Suppressor macrophage (primary cell): ENCODE measurements around the gene RRM2.
A peak's percentile ranks its signal among the peaks of the same experiment; 100 is the strongest.

Experiments used
- DNase-seq, 4 experiments: peaks; one replicate each; pipeline ENCODE4 v3.0.0-alpha.2; 2020 to 2022
- total RNA-seq, 17 experiments: gene quantifications; one replicate each; lab custom pipeline; 2026; ENCODE audit warnings: mixed read lengths in 6 of 17, inconsistent platforms in 3 of 17; lab: John Stamatoyannopoulos, UW

Gene RRM2
- total RNA-seq = 18.4 to 240 (median 84.5) reads per million in 17 experiments

- peak; percentile 93 to 96 (median 94) for DNase-seq
These were observed at the start of gene RRM2 for GRCh38 chr2:10122500-10123280. RRM2 (plus strand) TSS chr2:10122739; CDS start chr2:10122799, 60 bp downstream.

GRCh38 chr2:10073706-10074105, 48.8 kb upstream of the RRM2 start:
- no peak for DNase-seq

- DNase-seq = no peak
These were observed 47.4 kb upstream of the RRM2 start for GRCh38 chr2:10075101-10075500.

- peak in 1 of 4 experiments; percentile 19 for DNase-seq
These were observed 46.8 kb upstream of the RRM2 start for GRCh38 chr2:10075571-10076209.

- DNase-seq = no peak
These were observed 46.0 kb upstream of the RRM2 start for GRCh38 chr2:10076511-10076910.

- no peak for DNase-seq
These were observed 45.5 kb upstream of the RRM2 start for GRCh38 chr2:10076988-10077527.

- DNase-seq = no peak
These were observed 44.5 kb upstream of the RRM2 start for GRCh38 chr2:10078001-10078400.

- DNase-seq = no peak
These were observed 43.8 kb upstream of the RRM2 start for GRCh38 chr2:10078704-10079265.

GRCh38 chr2:10079266-10079869, 43.2 kb upstream of the RRM2 start:
- DNase-seq = peak in 2 of 4 experiments; percentile 27 to 47

GRCh38 chr2:10079870-10080535, 42.5 kb upstream of the RRM2 start, which contains the start of gene CYS1:
CYS1 (minus strand) TSS chr2:10080411; CDS start chr2:10080223, 188 bp downstream.
- peak; percentile 9 to 56 (median 22) for DNase-seq

GRCh38 chr2:10080536-10081304, 41.8 kb upstream of the RRM2 start:
- DNase-seq = peak in 1 of 4 experiments; percentile 10

- no peak for DNase-seq
These were observed 39.5 kb upstream of the RRM2 start for GRCh38 chr2:10083046-10083445.

GRCh38 chr2:10083692-10084211, 38.8 kb upstream of the RRM2 start:
- no peak for DNase-seq

- DNase-seq = no peak
These were observed 38.2 kb upstream of the RRM2 start for GRCh38 chr2:10084223-10084865.

- no peak for DNase-seq
These were observed 37.4 kb upstream of the RRM2 start for GRCh38 chr2:10085043-10085667.

GRCh38 chr2:10085668-10086059, 36.9 kb upstream of the RRM2 start:
- DNase-seq = no peak

- no peak for DNase-seq
These were observed 35.6 kb upstream of the RRM2 start for GRCh38 chr2:10086950-10087349.

GRCh38 chr2:10087360-10087759, 35.2 kb upstream of the RRM2 start:
- no peak for DNase-seq

- DNase-seq = no peak
These were observed 32.9 kb upstream of the RRM2 start for GRCh38 chr2:10089565-10090190.
